IMR-90 (cell line): Measurements from ENCODE around the gene RIMBP2.

Source experiments
- BHLHE40 ChIP-seq: fragments of 150-350 bp; IDR thresholded peaks from 2 replicates; pipeline ENCODE4 v1.6.1; 2016; ENCODE audit warnings: mild to moderate bottlenecking, low read depth, low read length
- CTCF ChIP-seq: conservative IDR thresholded peaks from 2 replicates; pipeline ENCODE4 v1.5.1; 2012; ENCODE audit warnings: mild to moderate bottlenecking, low read depth, low read length, improper control_type of control experiment
- POLR2A ChIP-seq: IDR thresholded peaks from 2 replicates; pipeline ENCODE4 v1.6.1; 2012; ENCODE audit warnings: mild to moderate bottlenecking, low read depth, low read length
- RAD21 ChIP-seq: IDR thresholded peaks from 2 replicates; pipeline ENCODE4 v1.6.1; 2012; ENCODE audit warnings: low read length, improper control_type of control experiment
- SMC3 ChIP-seq: fragments of 150-350 bp; IDR thresholded peaks from 2 replicates; pipeline ENCODE4 v1.6.1; 2016; ENCODE audit warnings: low read depth, mild to moderate bottlenecking, antibody characterized with exemption, low read length, moderate library complexity

DNA sequence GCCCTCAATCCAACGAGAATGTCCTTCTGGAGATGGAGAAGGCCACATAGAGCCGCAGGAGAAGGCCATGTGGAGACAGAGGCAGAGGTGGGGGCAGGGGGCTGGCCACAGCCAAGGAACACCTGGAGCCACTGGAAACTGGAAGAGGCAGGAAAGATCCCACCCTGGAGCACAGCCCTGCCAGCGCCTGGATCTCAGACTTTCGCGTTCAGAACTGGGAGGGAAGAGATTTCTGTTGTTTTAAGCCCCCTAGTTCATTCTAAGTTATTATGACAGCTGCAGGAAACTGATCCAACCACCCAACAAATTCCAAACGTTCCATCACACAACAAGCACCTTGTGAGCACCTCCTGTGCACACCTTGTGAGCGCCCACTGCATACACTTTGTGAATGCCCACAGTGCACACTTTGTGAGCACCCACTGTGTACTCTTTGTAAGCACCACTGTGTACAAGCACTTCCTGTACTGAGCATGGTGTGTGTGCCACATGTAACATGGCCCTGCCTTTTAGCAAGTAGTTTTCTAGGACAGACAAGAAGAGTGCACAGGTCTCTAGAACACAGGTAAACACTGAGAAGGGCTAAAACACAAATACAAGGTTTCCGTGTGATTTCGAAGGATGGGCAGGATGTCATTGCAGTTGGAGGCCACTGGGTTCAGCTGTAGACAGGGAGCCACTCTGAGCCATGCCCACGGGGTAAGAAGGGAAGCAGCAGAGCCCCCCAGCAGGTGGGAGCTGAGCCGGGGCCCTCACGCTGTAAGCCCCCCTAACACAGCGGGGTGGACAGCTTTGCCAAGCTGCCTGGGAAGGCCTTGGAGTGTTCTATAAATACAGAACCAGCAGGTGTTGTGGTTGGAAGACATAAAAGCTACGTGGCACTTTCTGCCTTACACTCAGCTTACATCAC lies 15.4 kb downstream of the RIMBP2 start:
- no peak for TF ChIP-seq POLR2A
- no peak for TF ChIP-seq BHLHE40
- no peak for TF ChIP-seq RAD21
- TF ChIP-seq CTCF, result no peak
- no peak for TF ChIP-seq SMC3
